Fibroblast of skin of right biceps (primary cell): Measurements from ENCODE around the gene SWT1.

Experiments used
- DNase-seq: peaks from one replicate; pipeline ENCODE4 v3.0.0-alpha.2; 2013

The SWT1 gene

GRCh38 chr1:185325413-185325812 lies 168.4 kb downstream of the SWT1 start:
- peak; percentile 28 for DNase-seq

GRCh38 chr1:185328255-185328654 lies 171.3 kb downstream of the SWT1 start:
- no peak for DNase-seq

GRCh38 chr1:185334182-185334581 lies 177.2 kb downstream of the SWT1 start:
- no peak for DNase-seq

- no peak for DNase-seq
Observed at GRCh38 chr1:185337246-185337645, 180.3 kb downstream of the SWT1 start.

- no peak for DNase-seq
Observed at GRCh38 chr1:185338719-185339622, 182.0 kb downstream of the SWT1 start.

GRCh38 chr1:185341196-185341781 lies 184.3 kb downstream of the SWT1 start:
- DNase-seq = no peak
